Chondrocyte (in vitro differentiated cells): ENCODE data around the gene KRTAP5-10. TPM values are rescaled to one million over a fixed set of nuclear protein-coding genes. Genes with fewer than 3 reads are reported as not detected.

Experiments
- DNase-seq: peaks from one replicate; pipeline ENCODE4 v3.0.0; 2021; ENCODE audit warnings: mixed read lengths, low spot score
- H3K27ac Mint-ChIP-seq: one replicate; pipeline ENCODE4 v1.8.0; 2021; ENCODE audit warnings: mild to moderate bottlenecking, moderate library complexity, mixed read lengths; ENCODE audit not compliant: unreplicated experiment
- H3K27me3 Mint-ChIP-seq: 2 replicates; pipeline ENCODE4 v1.8.0; 2021; ENCODE audit warnings: low read depth, mixed read lengths
- H3K36me3 Mint-ChIP-seq: 2 replicates; pipeline ENCODE4 v1.8.0; 2021; ENCODE audit warnings: low read depth, mixed read lengths
- H3K4me1 Mint-ChIP-seq: 2 replicates; pipeline ENCODE4 v1.8.0; 2021; ENCODE audit warnings: low read depth, mild to moderate bottlenecking, mixed read lengths
- H3K4me3 Mint-ChIP-seq: one replicate; pipeline ENCODE4 v1.8.0; 2021; ENCODE audit warnings: mild to moderate bottlenecking, moderate library complexity, mixed read lengths; ENCODE audit not compliant: unreplicated experiment
- H3K9me3 Mint-ChIP-seq: 2 replicates; pipeline ENCODE4 v1.8.0; 2021; ENCODE audit warnings: low read depth, mixed read lengths
- total RNA-seq: library from RNA; stranded (reverse); gene quantifications from 3 replicates; pipeline ENCODE4 v1.2.1, GENCODE V29; 2021
- TF ChIP-seq, protein P1 (sequence below): fragments of 200-600 bp; sonication (generic); IDR thresholded peaks from 2 replicates; pipeline ENCODE4 v1.5.0; 2021; ENCODE audit warnings: antibody characterized with exemption, mild to moderate bottlenecking, moderate library complexity

The KRTAP5-10 gene
- total RNA-seq, 1 donor from 2014 or later, result not detected

DNA sequence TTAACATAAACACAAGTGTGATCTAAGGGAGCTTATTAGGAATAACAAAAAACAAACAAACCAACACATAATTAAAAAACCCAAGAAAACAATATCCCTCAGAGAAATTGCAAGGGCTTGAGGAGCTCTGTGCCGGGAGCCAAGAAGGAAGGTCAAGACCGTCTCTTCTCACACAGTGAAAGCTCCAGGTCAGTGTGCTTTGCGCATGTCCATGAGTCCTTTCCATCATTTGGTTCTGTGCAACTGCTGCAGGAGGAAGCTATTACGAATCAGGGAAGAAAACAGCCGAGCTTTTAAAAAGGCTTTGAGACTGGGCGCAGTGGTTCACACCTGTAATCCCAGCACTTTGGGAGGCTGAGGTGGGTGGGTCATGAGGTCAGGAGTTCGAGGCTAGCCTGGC, 23.0 kb upstream of the KRTAP5-10 start:
- H3K27me3 Mint-ChIP-seq, result peaks cover 8% of the 10 kb centered on the region
- H3K4me3 Mint-ChIP-seq, result no peak overlapping the region
- TF ChIP-seq, protein P1, sequence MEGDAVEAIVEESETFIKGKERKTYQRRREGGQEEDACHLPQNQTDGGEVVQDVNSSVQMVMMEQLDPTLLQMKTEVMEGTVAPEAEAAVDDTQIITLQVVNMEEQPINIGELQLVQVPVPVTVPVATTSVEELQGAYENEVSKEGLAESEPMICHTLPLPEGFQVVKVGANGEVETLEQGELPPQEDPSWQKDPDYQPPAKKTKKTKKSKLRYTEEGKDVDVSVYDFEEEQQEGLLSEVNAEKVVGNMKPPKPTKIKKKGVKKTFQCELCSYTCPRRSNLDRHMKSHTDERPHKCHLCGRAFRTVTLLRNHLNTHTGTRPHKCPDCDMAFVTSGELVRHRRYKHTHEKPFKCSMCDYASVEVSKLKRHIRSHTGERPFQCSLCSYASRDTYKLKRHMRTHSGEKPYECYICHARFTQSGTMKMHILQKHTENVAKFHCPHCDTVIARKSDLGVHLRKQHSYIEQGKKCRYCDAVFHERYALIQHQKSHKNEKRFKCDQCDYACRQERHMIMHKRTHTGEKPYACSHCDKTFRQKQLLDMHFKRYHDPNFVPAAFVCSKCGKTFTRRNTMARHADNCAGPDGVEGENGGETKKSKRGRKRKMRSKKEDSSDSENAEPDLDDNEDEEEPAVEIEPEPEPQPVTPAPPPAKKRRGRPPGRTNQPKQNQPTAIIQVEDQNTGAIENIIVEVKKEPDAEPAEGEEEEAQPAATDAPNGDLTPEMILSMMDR, result no peak
- no peak for DNase-seq
- no peaks in the 10 kb centered on the region for H3K4me1 Mint-ChIP-seq
- peaks cover 1% of the 10 kb centered on the region for H3K36me3 Mint-ChIP-seq
- no peak overlapping the region for H3K27ac Mint-ChIP-seq
- H3K9me3 Mint-ChIP-seq, result peaks cover 6% of the 10 kb centered on the region

DNA sequence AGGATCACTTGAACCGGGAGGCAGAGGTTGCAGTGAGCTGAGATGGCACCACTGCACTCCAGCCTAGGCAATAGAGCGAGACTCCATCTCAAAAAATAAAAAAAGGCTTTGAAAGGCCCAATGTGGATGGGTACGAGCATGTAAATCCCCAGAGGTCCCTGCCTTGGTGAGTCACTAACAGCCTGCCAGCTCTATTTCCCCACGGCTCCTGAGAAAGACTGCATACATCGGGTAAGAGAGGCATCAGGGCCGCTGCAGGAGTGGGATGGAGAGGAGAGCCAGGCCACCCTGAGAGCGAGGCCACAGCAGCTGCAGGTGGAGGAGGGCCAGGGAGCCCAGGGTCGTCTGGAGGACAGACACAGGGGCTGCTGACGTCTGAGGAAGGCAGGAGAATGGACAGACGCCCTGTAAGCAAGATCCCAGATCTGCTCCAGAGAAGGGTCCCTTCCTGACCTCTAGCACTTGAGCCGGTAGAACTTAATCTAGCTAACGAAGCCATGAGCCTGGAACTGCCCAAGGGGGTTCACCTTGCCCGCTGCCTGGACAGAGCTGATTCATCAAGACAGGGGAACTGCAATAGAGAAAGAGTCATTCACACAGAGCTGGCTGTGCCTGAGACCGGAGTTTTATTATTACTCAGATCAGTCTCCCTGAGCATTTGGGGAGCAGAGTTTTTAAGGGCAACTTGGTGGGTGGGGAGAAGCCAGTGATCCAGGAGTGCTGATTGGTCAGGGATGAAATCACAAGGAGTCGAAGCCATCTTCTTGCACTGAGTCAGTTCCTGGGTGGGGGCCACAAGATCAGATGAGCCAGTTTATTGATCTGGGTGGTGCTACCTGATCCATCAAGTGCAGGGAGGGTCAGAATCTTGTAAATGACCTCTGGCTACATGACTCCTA, 22.2 kb upstream of the KRTAP5-10 start:
- H3K4me1 Mint-ChIP-seq, result no peaks in the 10 kb centered on the region
- no peak overlapping the region for H3K4me3 Mint-ChIP-seq
- H3K9me3 Mint-ChIP-seq, result peaks cover 6% of the 10 kb centered on the region
- TF ChIP-seq, protein P1, result no peak
- H3K27me3 Mint-ChIP-seq, result peaks cover 8% of the 10 kb centered on the region
- H3K27ac Mint-ChIP-seq, result no peak overlapping the region
- DNase-seq, result no peak
- H3K36me3 Mint-ChIP-seq, result peaks cover 1% of the 10 kb centered on the region

DNA sequence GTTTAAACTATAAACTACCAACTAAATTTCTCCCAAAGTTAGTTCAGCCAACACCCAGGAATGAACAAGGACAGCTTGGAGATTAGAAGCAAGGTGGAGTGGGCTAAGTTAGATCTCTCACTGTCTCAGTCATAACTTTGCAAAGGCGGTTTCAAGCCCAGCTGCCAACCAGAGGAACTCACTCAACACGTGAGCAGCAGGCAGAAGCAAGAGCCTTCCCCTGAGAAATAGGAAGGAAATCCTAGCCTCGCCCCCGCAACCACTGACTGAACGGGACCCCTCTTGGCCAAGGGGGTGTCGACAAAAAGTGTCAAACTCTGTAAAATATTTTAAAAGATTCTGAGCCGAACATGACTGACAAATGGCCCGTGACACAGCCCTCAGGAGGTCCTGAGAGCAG, 21.5 kb upstream of the KRTAP5-10 start:
- Mint-ChIP-seq H3K9me3 (peaks cover 6% of the 10 kb centered on the region), H3K4me1 (no peaks in the 10 kb centered on the region), H3K36me3 (peaks cover 1% of the 10 kb centered on the region), H3K27me3 (peaks cover 10% of the 10 kb centered on the region), H3K4me3 (no peak overlapping the region), H3K27ac (no peak overlapping the region)
- TF ChIP-seq, protein P1, result no peak
- DNase-seq, result no peak

DNA sequence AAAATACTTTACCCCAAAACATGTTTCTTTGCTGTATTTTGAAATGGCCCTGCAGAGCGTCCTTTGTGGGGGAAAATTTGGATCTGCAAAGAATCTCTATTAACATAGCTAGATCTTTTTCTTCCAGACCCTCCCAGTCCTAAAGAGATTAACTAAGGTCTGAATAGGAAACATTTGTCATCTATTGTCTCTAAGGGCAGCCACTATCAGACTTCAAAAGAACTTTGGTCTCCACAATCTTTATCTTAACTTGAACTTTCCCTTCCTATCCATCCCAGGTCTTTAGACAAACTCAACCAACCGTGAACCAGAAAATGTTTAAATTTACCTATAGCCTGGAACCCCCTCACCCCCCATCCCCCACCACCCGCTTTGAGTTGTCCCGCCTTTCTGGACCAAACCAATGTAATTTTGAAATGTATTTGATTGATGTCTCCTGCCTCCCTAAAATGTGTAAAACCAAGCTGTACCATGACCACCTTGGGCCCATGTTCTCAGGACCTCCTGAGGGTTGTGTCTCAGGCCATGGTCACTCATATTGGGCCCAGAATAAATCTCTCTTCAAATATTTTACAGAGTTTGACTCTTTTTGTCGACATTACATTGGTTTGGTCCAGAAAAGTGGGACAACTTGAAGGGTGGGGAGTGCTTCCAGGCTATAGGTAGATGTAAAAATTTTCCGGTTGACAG, 20.7 kb upstream of the KRTAP5-10 start:
- H3K4me3 Mint-ChIP-seq, result no peak overlapping the region

DNA sequence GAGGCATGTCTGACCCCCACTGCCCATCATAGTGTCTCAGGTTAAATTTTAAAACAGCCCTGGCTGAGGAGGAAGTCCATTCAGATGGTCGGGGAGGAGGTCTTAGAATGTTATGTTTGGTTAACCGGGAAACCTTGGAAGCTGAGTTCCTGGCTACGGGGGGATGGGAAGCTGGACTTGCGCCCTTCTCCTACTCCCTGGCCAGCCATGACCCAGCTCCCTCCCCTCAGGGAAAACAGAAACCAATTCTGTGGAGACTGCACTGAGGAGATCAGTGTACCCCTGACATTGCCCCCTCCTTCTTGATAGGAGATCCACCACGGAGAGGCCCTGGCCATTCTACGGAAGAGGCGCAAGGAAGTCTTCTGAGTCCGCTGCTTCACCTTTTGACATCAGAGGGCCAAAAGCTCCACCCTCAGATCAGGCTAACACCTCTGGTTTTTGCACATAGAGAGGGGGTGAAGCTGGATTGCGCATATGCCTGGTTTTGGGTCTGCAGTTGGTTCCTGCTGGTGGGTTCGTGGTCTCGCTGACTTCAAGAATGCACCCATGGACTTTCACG, 19.9 kb upstream of the KRTAP5-10 start:
- peaks cover 21% of the 10 kb centered on the region for H3K27me3 Mint-ChIP-seq
- TF ChIP-seq, protein P1, result no peak
- no peak overlapping the region for H3K27ac Mint-ChIP-seq
- peaks cover 1% of the 10 kb centered on the region for H3K36me3 Mint-ChIP-seq
- peaks cover 6% of the 10 kb centered on the region for H3K9me3 Mint-ChIP-seq
- H3K4me3 Mint-ChIP-seq, result no peak overlapping the region
- DNase-seq, result no peak
- H3K4me1 Mint-ChIP-seq, result no peaks in the 10 kb centered on the region

More for the DNA sequence above, 20.7 kb upstream of the KRTAP5-10 start:
- TF ChIP-seq, protein P1, result no peak
- H3K27me3 Mint-ChIP-seq, result peaks cover 16% of the 10 kb centered on the region
- peaks cover 1% of the 10 kb centered on the region for H3K36me3 Mint-ChIP-seq
- peaks cover 6% of the 10 kb centered on the region for H3K9me3 Mint-ChIP-seq
- DNase-seq, result no peak
- no peaks in the 10 kb centered on the region for H3K4me1 Mint-ChIP-seq
- H3K27ac Mint-ChIP-seq, result no peak overlapping the region
